ENCODE data around the gene SEMA3F.

SEMA3F gene

DNA sequence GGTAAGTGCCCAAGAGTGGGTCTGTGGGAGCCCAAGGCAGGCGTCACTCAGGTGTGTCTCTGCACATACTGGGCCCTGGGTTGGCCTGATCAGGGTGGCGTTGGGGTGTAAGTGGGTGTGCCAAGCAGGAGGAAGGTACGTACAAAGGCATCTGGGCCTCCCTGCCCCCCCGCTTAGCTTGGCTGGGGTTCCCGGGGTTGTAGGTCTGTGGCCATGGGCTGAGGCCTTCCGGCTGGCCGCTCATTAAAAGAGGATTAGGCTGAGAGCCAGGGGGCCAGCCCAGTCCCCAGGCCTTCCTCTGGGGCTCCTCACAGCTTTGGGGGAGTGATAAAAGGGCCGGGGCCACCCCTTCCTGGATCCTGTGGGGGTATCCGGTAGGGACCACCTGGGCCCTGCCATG lies 13.3 kb downstream of the SEMA3F start:
- Histone ChIP-seq H3K36me3 (ENCODE audit: insufficient read depth) (no peaks in the 10 kb centered on the region), H3K4me3 (IDR thresholded peaks at IDR 0.05; ENCODE audit: insufficient read depth, low read depth, low read length) (no peak overlapping the region), H3K4me2 (no peak overlapping the region), H3K79me2 (ENCODE audit: insufficient read depth, low read depth) (no peaks in the 10 kb centered on the region), H3K27ac (no peak overlapping the region), H2AFZ (ENCODE audit: low read depth) (no peak overlapping the region), H4K20me1 (ENCODE audit: insufficient read depth) (no peaks in the 10 kb centered on the region), H3K4me1 (ENCODE audit: low read depth, poor library complexity, severe bottlenecking) (no peaks in the 10 kb centered on the region), H3K9ac (no peak overlapping the region), H3K27me3 (ENCODE audit: insufficient read depth, low read depth) (peaks cover 5% of the 10 kb centered on the region; the same call in 1 of the 2 replicates)
- TF ChIP-seq CTCF (conservative IDR thresholded peaks at IDR 0.05; ENCODE audit: low read depth, low read length) = no peak

- Histone ChIP-seq H2AFZ (ENCODE audit: low read depth) (no peak overlapping the region), H3K4me2 (no peak overlapping the region), H4K20me1 (ENCODE audit: insufficient read depth) (no peaks in the 10 kb centered on the region), H3K4me1 (ENCODE audit: low read depth, poor library complexity, severe bottlenecking) (no peaks in the 10 kb centered on the region), H3K4me3 (IDR thresholded peaks at IDR 0.05; ENCODE audit: insufficient read depth, low read depth, low read length) (no peak overlapping the region), H3K9ac (no peak overlapping the region), H3K36me3 (ENCODE audit: insufficient read depth) (no peaks in the 10 kb centered on the region), H3K27ac (no peak overlapping the region), H3K79me2 (ENCODE audit: insufficient read depth, low read depth) (no peaks in the 10 kb centered on the region), H3K27me3 (ENCODE audit: insufficient read depth, low read depth) (peaks cover 6% of the 10 kb centered on the region; the same call in 1 of the 2 replicates)
- TF ChIP-seq CTCF (conservative IDR thresholded peaks at IDR 0.05; ENCODE audit: low read depth, low read length) = no peak
Measured at GRCh38 chr3:50168791-50169190, 13.7 kb downstream of the SEMA3F start.

GRCh38 chr3:50169232-50169832 lies 14.2 kb downstream of the SEMA3F start:
- no peak overlapping the region for H3K27ac ChIP-seq
- H3K27me3 ChIP-seq (ENCODE audit: insufficient read depth, low read depth) = peaks cover 6% of the 10 kb centered on the region; the same call in 1 of the 2 replicates
- no peaks in the 10 kb centered on the region for H4K20me1 ChIP-seq (ENCODE audit: insufficient read depth)
- H3K36me3 ChIP-seq (ENCODE audit: insufficient read depth) = no peaks in the 10 kb centered on the region
- no peak overlapping the region for H3K4me2 ChIP-seq
- H2AFZ ChIP-seq (ENCODE audit: low read depth) = no peak overlapping the region
- no peaks in the 10 kb centered on the region for H3K4me1 ChIP-seq (ENCODE audit: low read depth, poor library complexity, severe bottlenecking)
- H3K4me3 ChIP-seq (IDR thresholded peaks at IDR 0.05; ENCODE audit: insufficient read depth, low read depth, low read length) = no peak overlapping the region
- no peaks in the 10 kb centered on the region for H3K79me2 ChIP-seq (ENCODE audit: insufficient read depth, low read depth)
- no peak for TF ChIP-seq CTCF (conservative IDR thresholded peaks at IDR 0.05; ENCODE audit: low read depth, low read length)
- H3K9ac ChIP-seq = no peak overlapping the region

GRCh38 chr3:50169858-50170257 lies 14.7 kb downstream of the SEMA3F start:
- H3K9ac ChIP-seq = no peak overlapping the region

More at GRCh38 chr3:50169858-50170257, 14.7 kb downstream of the SEMA3F start:
- no peaks in the 10 kb centered on the region for H3K4me1 ChIP-seq (ENCODE audit: low read depth, poor library complexity, severe bottlenecking)
- H2AFZ ChIP-seq (ENCODE audit: low read depth) = no peak overlapping the region
- no peaks in the 10 kb centered on the region for H3K36me3 ChIP-seq (ENCODE audit: insufficient read depth)
- H3K27ac ChIP-seq = no peak overlapping the region
- no peaks in the 10 kb centered on the region for H4K20me1 ChIP-seq (ENCODE audit: insufficient read depth)
- H3K4me3 ChIP-seq (IDR thresholded peaks at IDR 0.05; ENCODE audit: insufficient read depth, low read depth, low read length) = no peak overlapping the region
- H3K4me2 ChIP-seq = no peak overlapping the region
- peaks cover 6% of the 10 kb centered on the region; the same call in 1 of the 2 replicates for H3K27me3 ChIP-seq (ENCODE audit: insufficient read depth, low read depth)
- no peak for TF ChIP-seq CTCF (conservative IDR thresholded peaks at IDR 0.05; ENCODE audit: low read depth, low read length)
- H3K79me2 ChIP-seq (ENCODE audit: insufficient read depth, low read depth) = no peaks in the 10 kb centered on the region

All from KMS-11 (cell line).